DMS 273 treated with DMSO at 0.1 percent for 48 hours (cell line): Measurements from ENCODE around the gene SERTAD2.

Experiments
- DNase-seq: peaks from one replicate; lab custom pipeline; 2025; lab: John Stamatoyannopoulos, UW

Gene SERTAD2

DNA sequence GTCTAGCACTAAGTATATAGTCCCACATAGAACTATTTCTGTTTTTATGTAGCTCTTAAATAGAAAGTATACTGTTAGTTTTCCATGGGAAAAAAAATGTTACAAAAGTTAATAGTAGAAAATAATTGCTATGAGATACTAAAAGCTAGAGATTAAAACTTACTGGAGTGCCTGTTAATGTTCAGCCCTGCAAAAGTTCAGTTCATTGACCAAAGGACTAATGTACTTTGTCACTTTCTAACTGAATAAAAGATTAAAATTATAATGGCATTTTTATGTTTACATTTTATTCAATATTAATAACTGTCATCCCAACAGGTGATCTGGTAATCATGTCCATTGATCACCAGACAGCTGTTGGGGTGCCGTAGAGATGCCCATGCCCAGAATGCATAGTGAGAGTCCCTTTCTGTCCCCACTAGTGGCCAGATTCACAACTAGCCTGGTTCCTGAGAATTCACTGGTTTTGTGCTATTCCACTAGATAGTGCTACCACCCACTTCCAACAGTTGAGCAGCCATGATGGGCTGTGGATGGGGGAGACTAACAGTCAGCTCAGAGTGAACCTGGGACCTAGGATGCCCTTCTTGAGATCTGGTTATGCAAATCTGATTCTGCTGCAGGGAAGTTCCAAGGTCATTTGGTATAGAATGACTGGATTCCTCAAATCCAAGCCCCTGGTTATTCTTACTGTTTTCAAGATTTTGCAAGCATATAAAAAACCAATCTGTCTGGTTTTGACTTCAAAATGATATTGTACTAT, 71.8 kb downstream of the SERTAD2 start:
- no peak for DNase-seq
